Stimulated activated CD8-positive, alpha-beta memory T cell treated with anti-CD3 and anti-CD28 coated beads, Interleukin-4, amount 100 ng/mL, for 4 hours (primary cell): ENCODE measurements around the gene RPS14.

Source experiments
- DNase-seq, 2 donors: peaks; one replicate each; pipeline ENCODE4 v3.0.0-alpha.2; 2020; ENCODE audit warnings: low read depth in 2 of 2, low spot score in 1 of 2

The RPS14 gene

GRCh38 chr5:150401376-150402228 is 47.9 kb downstream of the RPS14 start:
- no peak for DNase-seq

- no peak for DNase-seq
Observed at GRCh38 chr5:150401076-150401375, 48.5 kb downstream of the RPS14 start.

- DNase-seq: no peak
Observed at GRCh38 chr5:150400316-150401075, 49.0 kb downstream of the RPS14 start.

DNA sequence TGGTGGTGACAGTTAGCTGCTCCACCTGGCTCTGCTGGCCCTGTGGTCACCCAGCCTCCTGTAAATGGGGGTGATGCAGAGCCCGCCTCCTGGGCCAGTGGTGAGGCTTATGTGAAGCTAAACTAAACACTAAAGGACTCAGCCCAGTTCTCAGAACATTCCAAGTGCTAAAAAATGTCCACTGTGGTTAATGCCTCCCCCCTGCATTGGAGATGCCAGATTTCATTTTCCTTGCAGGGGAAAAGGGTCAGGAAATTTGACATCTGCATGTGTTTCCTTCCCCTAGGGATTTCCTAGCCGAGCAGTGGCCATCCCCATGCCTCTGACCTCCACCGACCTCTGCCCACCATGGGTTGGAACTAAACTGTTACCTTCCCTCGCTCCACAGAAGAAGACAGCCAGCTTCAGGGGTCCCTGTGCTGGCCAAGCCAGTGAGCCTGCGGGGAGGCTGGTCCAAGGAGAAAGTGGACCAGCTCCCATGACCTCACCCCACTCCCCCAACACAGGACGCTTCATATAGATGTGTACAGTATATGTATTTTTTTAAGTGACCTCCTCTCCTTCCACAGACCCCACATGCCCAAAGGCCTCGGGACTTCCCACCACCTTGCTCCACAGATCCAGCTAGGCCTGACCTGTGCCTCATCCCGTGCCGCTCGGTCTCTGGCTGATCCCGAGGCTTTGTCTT is 49.9 kb downstream of the RPS14 start:
- no peak for DNase-seq

DNA sequence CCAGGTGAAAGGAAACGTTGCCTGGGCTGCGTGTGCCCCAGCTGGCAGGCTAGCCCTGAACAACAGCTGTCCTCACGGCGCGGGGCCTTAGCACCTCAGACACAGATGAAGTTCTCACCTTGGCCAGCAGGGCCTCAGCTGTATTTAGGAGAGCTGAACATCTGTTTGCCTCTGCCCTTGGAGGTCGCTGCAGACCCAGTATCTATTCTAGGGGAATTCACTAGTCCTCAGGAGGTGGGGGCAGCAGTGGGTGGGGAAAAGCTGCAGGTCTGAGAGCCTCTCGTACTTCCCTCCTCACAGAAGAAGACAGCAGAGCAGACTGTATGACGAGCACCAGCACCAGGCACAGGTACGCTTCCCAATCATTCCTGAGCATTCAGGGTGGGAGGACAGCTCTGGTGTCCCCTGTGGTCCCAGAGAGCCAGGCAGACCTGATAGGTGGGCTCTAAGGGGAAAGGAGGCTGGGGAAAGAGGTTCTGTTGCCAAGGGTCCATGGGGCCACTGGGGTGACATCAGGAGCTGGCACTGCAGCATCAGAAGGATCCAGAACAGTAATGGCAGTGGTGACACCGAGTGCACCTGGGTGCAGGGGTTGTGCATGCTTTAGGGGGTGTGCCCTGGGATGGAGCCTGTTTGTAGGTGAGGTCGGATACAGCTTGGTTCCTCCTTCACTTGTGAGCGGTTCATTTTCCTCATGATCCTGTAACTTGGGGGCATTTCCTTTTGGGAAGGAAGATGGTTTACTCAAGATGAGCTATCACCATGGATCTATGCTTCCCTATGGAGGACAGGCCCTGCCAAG is 50.6 kb downstream of the RPS14 start:
- DNase-seq: no peak

DNA sequence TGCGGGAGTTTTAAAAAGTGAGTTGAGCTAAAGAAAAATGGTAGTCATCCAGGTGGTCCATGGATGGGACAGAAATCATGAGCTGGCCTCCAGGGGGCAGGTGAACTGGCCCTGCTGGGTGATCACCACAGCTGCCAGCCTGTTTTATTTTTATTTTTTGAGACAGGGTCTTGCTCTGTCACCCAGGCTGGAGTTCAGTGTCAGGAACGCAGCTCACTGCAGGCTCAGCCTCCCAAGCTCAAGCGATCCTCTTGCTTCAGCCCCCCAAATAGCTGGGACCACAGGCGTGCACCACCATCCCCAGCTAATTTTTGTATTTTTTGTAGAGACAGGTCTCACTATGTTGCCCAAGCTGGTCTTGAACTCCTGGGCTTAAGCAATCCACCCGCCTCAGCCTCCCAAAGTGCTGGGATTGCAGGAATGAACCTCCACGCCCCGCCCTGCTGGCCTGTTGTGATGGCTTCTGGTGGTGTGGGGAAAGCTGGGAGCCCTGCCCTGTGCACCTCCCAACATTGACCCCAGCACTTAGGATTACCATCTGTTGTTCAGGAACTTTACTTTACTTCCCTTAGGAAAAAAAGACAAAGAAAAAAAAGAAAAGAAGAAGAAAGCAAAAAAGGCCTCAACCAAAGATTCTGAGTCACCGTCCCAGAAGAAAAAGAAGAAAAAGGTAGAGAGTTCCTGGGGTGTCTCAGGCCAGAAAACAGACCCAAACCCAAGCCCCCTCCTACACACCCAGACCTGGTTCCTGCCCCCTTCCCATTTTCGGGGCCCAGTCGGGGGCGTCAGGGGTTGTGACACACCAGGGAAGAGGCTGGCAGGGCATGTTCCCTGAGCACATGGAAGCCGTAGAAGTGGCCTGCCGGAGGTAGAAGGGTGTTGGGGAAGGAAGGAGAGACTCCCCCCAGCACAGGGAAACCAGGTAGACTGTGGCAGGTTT is 51.5 kb downstream of the RPS14 start:
- no peak for DNase-seq

DNA sequence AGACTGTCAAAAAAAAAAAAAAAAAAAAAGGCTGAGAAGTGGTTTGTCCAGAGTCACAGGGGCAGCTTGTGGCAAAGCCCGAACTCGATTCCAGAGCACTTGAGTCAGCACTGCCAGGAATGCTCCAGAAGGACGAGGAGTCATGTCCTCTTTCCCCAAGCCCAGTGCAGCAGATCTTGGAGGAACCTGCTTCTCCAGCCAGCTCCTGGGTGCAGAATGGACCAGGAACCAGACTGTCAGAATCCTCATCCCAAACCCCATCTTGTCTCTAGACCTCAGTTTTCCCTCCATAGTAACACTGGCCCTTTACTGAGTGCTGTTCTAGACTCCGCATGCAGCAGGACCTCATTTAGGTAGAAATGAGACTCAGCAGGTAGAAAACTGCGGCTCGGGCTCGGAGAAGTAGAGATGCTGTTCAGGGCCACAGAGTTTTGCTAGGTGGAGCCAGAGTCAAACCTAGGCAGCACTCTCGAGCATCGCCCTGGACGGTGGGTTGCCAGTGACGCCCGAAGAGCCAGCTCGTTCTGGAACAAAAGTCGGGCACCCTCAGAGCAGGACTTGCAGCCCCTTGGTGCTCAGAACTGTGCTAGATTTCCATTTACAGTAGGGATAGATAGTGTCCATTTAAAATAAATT is 52.3 kb downstream of the RPS14 start:
- no peak for DNase-seq

DNA sequence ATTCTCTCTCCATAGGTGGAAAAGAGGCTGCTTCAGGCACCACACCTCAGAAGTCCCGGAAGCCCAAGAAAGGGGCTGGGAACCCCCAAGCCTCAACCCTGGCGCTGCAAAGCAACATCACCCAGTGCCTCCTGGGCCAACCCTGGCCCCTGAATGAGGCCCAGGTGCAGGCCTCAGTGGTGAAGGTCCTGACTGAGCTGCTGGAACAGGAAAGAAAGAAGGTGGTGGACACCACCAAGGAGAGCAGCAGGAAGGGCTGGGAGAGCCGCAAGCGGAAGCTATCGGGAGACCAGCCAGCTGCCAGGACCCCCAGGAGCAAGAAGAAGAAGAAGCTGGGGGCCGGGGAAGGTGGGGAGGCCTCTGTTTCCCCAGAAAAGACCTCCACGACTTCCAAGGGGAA is 53.3 kb downstream of the RPS14 start:
- no peak for DNase-seq

DNA sequence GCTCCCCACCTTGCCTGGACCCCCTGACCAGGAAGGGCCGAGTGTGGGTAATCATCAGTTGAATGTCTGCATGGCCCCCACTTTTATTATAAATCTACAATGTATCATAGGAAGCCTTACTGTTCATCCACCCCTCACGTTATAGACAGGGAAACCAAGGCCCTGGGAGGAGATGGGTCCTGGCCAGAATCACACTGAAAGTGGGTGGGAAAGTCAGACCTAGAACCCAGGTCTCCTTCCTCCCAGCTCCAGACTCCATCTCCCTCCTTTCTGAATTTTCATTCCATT is 53.9 kb downstream of the RPS14 start:
- no peak for DNase-seq

DNA sequence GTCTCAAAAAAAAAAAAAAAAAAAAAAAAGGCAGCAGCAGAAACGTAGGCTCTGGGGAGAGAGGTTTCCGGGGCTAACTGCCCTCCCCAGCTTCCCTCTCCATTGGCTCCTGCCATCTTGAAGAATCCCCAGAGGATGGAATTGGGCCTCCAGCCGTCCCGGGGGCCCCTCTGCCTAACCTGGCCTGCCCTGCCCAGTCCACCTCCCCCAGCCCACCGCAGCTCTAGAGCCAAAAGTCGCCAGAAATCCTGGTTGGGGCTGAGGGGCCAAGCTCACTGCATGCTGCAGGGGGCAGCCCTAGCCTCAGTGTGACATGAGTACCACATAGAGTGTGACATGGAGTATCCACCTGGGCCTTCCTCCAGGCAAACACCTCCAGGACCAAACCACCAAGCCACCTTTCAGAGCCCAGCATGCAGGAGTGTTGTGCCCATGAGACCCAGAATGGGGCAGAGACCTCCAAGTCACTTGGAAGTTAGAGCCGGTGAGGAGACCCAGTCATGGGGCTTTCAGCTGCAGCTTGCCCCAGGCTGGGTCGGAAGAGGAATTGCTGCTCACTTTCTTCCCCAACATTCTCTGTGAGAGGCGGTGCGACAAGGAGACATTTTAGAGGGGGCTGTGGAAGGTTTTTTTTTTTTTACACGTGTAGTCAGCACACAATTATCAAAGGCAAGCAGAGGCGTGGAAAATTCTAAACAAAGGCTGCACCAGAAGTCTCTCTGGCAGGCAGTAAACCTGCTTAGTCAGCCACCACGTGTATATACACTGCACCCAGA is 54.4 kb downstream of the RPS14 start:
- no peak for DNase-seq

- DNase-seq: no peak
Observed at GRCh38 chr5:150394131-150394530, 55.4 kb downstream of the RPS14 start.

DNA sequence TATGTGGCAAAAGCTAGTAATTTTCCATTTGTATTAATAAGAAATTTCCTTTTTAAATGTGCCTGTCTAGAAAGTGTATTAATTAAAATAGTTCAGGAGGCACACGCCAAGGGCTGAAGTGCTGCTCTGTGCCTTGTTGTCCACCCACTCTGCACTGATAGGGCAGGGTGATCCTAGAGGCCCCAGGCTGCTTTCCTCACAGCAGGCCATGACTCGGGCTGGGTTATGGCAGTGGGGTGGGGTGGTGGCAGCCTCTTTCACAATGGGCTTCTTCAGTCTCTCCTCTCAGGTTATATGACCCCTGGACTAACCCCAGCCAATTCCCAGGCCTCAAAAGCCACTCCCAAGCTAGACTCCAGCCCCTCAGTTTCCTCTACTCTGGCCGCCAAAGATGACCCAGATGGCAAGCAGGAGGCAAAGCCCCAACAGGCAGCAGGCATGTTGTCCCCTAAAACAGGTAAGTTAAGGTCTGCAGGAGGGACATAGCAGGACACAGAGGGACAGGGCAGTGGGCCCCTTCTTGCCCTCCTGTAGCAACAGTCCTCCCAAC is 56.4 kb downstream of the RPS14 start:
- no peak for DNase-seq

GRCh38 chr5:150392680-150393079 is 56.9 kb downstream of the RPS14 start:
- no peak for DNase-seq
